G401.6 (cell line): ENCODE results near the gene PBX1.

Experiments
- FAIRE-seq: peaks from 2 replicates; lab custom pipeline; 2012; peaks lifted over from hg19 to GRCh38; lab: Jason Lieb, UNC

PBX1 gene

GRCh38 chr1:164670786-164671185, 111.8 kb downstream of the PBX1 start:
- FAIRE-seq: no peak

GRCh38 chr1:164671323-164671965, 112.5 kb downstream of the PBX1 start:
- FAIRE-seq: no peak

GRCh38 chr1:164671966-164672571, 113.1 kb downstream of the PBX1 start:
- no peak for FAIRE-seq

GRCh38 chr1:164672588-164672987, 113.6 kb downstream of the PBX1 start:
- FAIRE-seq: no peak

- FAIRE-seq: no peak
These were observed 114.7 kb downstream of the PBX1 start for GRCh38 chr1:164673584-164674214.

GRCh38 chr1:164675342-164675904, 116.4 kb downstream of the PBX1 start:
- FAIRE-seq: no peak

- FAIRE-seq: no peak
These were observed 119.2 kb downstream of the PBX1 start for GRCh38 chr1:164678136-164678700.

- no peak for FAIRE-seq
These were observed 123.6 kb downstream of the PBX1 start for GRCh38 chr1:164682570-164682969.

GRCh38 chr1:164683235-164683634, 124.3 kb downstream of the PBX1 start:
- FAIRE-seq: no peak

- FAIRE-seq: no peak
These were observed 126.5 kb downstream of the PBX1 start for GRCh38 chr1:164685266-164686035.

GRCh38 chr1:164687777-164688176, 128.8 kb downstream of the PBX1 start:
- FAIRE-seq: no peak

GRCh38 chr1:164688791-164689190, 129.8 kb downstream of the PBX1 start:
- no peak for FAIRE-seq

- FAIRE-seq: no peak
These were observed 130.9 kb downstream of the PBX1 start for GRCh38 chr1:164689672-164690511.

- no peak for FAIRE-seq
These were observed 133.4 kb downstream of the PBX1 start for GRCh38 chr1:164692420-164692819.

- no peak for FAIRE-seq
These were observed 134.8 kb downstream of the PBX1 start for GRCh38 chr1:164693564-164694359.

GRCh38 chr1:164694505-164694904, 135.5 kb downstream of the PBX1 start:
- no peak for FAIRE-seq

- FAIRE-seq: no peak
These were observed 137.1 kb downstream of the PBX1 start for GRCh38 chr1:164695956-164696665.

GRCh38 chr1:164699815-164700491, 141.0 kb downstream of the PBX1 start:
- no peak for FAIRE-seq

- FAIRE-seq: no peak
These were observed 141.7 kb downstream of the PBX1 start for GRCh38 chr1:164700683-164701082.
